HepG2 (cell line): ENCODE data around the gene ATAD2B. TPM values are rescaled to one million over a fixed set of nuclear protein-coding genes. Genes with fewer than 3 reads are reported as not detected.

Experiments used
- ATAC-seq: fragments of 200-7000 bp; cut with Tn5 transposase; 3 replicates; pipeline ENCODE4 v1.9.1; 2020; ENCODE audit warnings: mild to moderate bottlenecking, moderate library complexity
- BruUV-seq: library from RNA; stranded (reverse); fragments of 400-500 nt; replicated peaks from 2 replicates; lab custom pipeline; 2021; lab: Mats Ljungman, UMichigan
- CTCF ChIA-PET: fragments of 300-600 bp; formaldehyde crosslinking; extraction: SDS; loops from one replicate; lab custom pipeline; 2021; ENCODE audit warnings: low total read pairs, inconsistent platforms, low intra/inter-chr PET ratio; lab: Yijun Ruan, JAX
- POLR2A ChIA-PET: fragments of 350-600 bp; sonication (Branson Sonifier 250); formaldehyde crosslinking; loops from one replicate; lab custom pipeline; 2020; ENCODE audit warnings: antibody characterized with exemption, inconsistent platforms; lab: Yijun Ruan, JAX
- DNase-seq: peaks from one replicate; pipeline ENCODE4 v3.0.0-alpha.2; 2015; ENCODE audit warnings: low spot score
- FAIRE-seq: peaks from 3 replicates; lab custom pipeline; 2011; peaks lifted over from hg19 to GRCh38; lab: Jason Lieb, UNC
- H2AFZ ChIP-seq: one replicate; pipeline ENCODE4 v1.6.1; 2011; ENCODE audit warnings: low read length, inconsistent platforms
- H3K27ac ChIP-seq: fragments of 300-600 bp; 3 replicates; pipeline ENCODE4 v1.8.0; 2011; ENCODE audit warnings: mixed run types, mild to moderate bottlenecking, mixed read lengths, low read length, inconsistent platforms; ENCODE audit not compliant: insufficient read depth; ENCODE audit errors: extremely low read length
- H3K27me3 ChIP-seq, 2 experiments: fragments of 200-600 bp in 1 of 2; 2 replicates in 1 of 2; 3 replicates in 1 of 2; pipeline versions ENCODE4 v1.6.0 to v1.8.0; 2011; ENCODE audit warnings: low read length in 2 of 2, mild to moderate bottlenecking in 2 of 2, moderate library complexity in 2 of 2, inconsistent platforms in 1 of 2; ENCODE audit not compliant: insufficient read depth in 2 of 2, control insufficient read depth in 1 of 2
- H3K36me3 ChIP-seq, 2 experiments: fragments of 200-600 bp in 1 of 2; replicated peaks in 1 of 2; 2 replicates in 1 of 2; 3 replicates in 1 of 2; pipeline versions ENCODE4 v1.5.1 to v1.8.0; 2011; ENCODE audit warnings: low read length in 2 of 2, inconsistent platforms in 1 of 2; ENCODE audit not compliant: insufficient read depth in 2 of 2, control insufficient read depth in 1 of 2
- H3K4me1 ChIP-seq: 2 replicates; pipeline ENCODE4 v1.5.1; 2012; ENCODE audit warnings: low read length, inconsistent platforms; ENCODE audit not compliant: insufficient read depth
- H3K4me2 ChIP-seq: 2 replicates; pipeline ENCODE4 v1.6.0; 2011; ENCODE audit warnings: low read depth, low read length, inconsistent platforms
- H3K4me3 ChIP-seq, 3 experiments: fragments of 200-600 bp in 1 of 3; sonication (generic), shearing (Covaris generic) in 1 of 3; replicated peaks in 1 of 3; 2 replicates each; pipeline ENCODE4 v1.5.1; 2011 to 2016; ENCODE audit warnings: low read length in 3 of 3, inconsistent platforms in 2 of 3, low read depth in 2 of 3, mild to moderate bottlenecking in 2 of 3, control low read depth in 1 of 3, mixed read lengths in 1 of 3; ENCODE audit not compliant: insufficient read depth in 1 of 3
- H3K79me2 ChIP-seq: one replicate; pipeline ENCODE4 v1.6.1; 2011; ENCODE audit warnings: low read length, inconsistent platforms; ENCODE audit not compliant: insufficient read depth
- H3K9ac ChIP-seq: 2 replicates; pipeline ENCODE4 v1.6.0; 2011; ENCODE audit warnings: mild to moderate bottlenecking, low read depth, low read length, inconsistent platforms; ENCODE audit not compliant: insufficient read depth
- H3K9me3 ChIP-seq: 2 replicates; pipeline ENCODE4 v1.5.1; 2012; ENCODE audit warnings: mild to moderate bottlenecking, low read length
- H4K20me1 ChIP-seq: 2 replicates; pipeline ENCODE4 v1.6.0; 2011; ENCODE audit warnings: inconsistent platforms, mild to moderate bottlenecking, low read length, moderate library complexity; ENCODE audit not compliant: insufficient read depth
- CREM ChIP-seq, 2 experiments: sonication (generic) in 1 of 2; formaldehyde crosslinking in 1 of 2; IDR thresholded peaks; 2 replicates each; pipeline versions ENCODE4 v1.4.0 to v1.6.1; 2016 to 2020; ENCODE audit warnings: antibody characterized with exemption in 1 of 2, mild to moderate bottlenecking in 1 of 2, missing genetic modification reagents in 1 of 2
- FOXO1 ChIP-seq: sonication (generic); formaldehyde crosslinking; IDR thresholded peaks from 2 replicates; pipeline ENCODE4 v1.4.0; 2020; ENCODE audit warnings: missing genetic modification reagents
- HNF4G ChIP-seq, 2 experiments: sonication (generic) in 1 of 2; formaldehyde crosslinking in 1 of 2; IDR thresholded peaks; 2 replicates each; pipeline versions ENCODE4 v1.4.0 to v1.6.1; 2011 to 2020; ENCODE audit warnings: borderline replicate concordance in 2 of 2, low read depth in 2 of 2, mild to moderate bottlenecking in 2 of 2, low read length in 1 of 2, missing genetic modification reagents in 1 of 2, moderate library complexity in 1 of 2
- HNRNPLL ChIP-seq: fragments of 200-400 bp; formaldehyde crosslinking; IDR thresholded peaks from 2 replicates; pipeline ENCODE4 v1.6.1; 2017; ENCODE audit warnings: mild to moderate bottlenecking, low read depth, low read length; ENCODE audit not compliant: poor library complexity, severe bottlenecking
- MED1 ChIP-seq: sonication (generic); formaldehyde crosslinking; IDR thresholded peaks from 2 replicates; pipeline ENCODE4 v1.4.0; 2020; ENCODE audit warnings: missing genetic modification reagents
- MTA1 ChIP-seq: sonication (generic); formaldehyde crosslinking; IDR thresholded peaks from 2 replicates; pipeline ENCODE4 v1.4.0; 2020; ENCODE audit warnings: missing genetic modification reagents, mild to moderate bottlenecking, borderline replicate concordance
- NFIB ChIP-seq: sonication (generic); formaldehyde crosslinking; IDR thresholded peaks from 2 replicates; pipeline ENCODE4 v1.9.0; 2021; ENCODE audit warnings: missing genetic modification reagents, mild to moderate bottlenecking, borderline replicate concordance
- PBX2 ChIP-seq: IDR thresholded peaks from 2 replicates; pipeline ENCODE4 v1.6.1; 2016; ENCODE audit warnings: control low read depth
- PHF8 ChIP-seq: sonication (generic); formaldehyde crosslinking; IDR thresholded peaks from 2 replicates; pipeline ENCODE4 v1.5.0; 2020; ENCODE audit warnings: missing genetic modification reagents
- REPIN1 ChIP-seq: sonication (generic); formaldehyde crosslinking; IDR thresholded peaks from 2 replicates; pipeline ENCODE4 v1.8.0; 2022; ENCODE audit warnings: missing genetic modification reagents, low read depth, mild to moderate bottlenecking, borderline replicate concordance
- STAT5B ChIP-seq: sonication (generic); formaldehyde crosslinking; IDR thresholded peaks from 2 replicates; pipeline ENCODE4 v1.4.0; 2020; ENCODE audit warnings: missing genetic modification reagents
- ZNF12 ChIP-seq: sonication (generic); formaldehyde crosslinking; IDR thresholded peaks from 2 replicates; pipeline ENCODE4 v1.5.0; 2020; ENCODE audit warnings: missing genetic modification reagents
- ZNF121 ChIP-seq: sonication (generic); formaldehyde crosslinking; IDR thresholded peaks from 2 replicates; pipeline ENCODE4 v1.5.0; 2020; ENCODE audit warnings: mild to moderate bottlenecking, missing genetic modification reagents
- ZNF674 ChIP-seq: sonication (generic); formaldehyde crosslinking; IDR thresholded peaks from 2 replicates; pipeline ENCODE4 v1.5.0; 2020; ENCODE audit warnings: low read depth, mild to moderate bottlenecking, missing genetic modification reagents
- ZNF691 ChIP-seq: sonication (generic); formaldehyde crosslinking; IDR thresholded peaks from 2 replicates; pipeline ENCODE4 v1.4.0; 2020; ENCODE audit warnings: missing genetic modification reagents, low read depth, mild to moderate bottlenecking, borderline replicate concordance
- ZNF720 ChIP-seq: sonication (generic); formaldehyde crosslinking; IDR thresholded peaks from 2 replicates; pipeline ENCODE4 v1.4.0; 2020; ENCODE audit warnings: missing genetic modification reagents
- WGBS: methylation state at CpG from one replicate; pipeline ENCODE4 v1.1.6; 2017; ENCODE audit warnings: low lambda C conversion rate; 5-methylcytosine and 5-hydroxymethylcytosine counted together
- in situ Hi-C: cut with HindIII; loops from 2 replicates; pipeline ENCODE4 v1.10.0; 2017; ENCODE audit warnings: low pct_unique_long_range_greater_than_20kb; ENCODE audit not compliant: extremely low pct_ligation_motif_present
- intact Hi-C: fragments of 100-400 bp; cut with micrococcal nuclease; formaldehyde crosslinking; loops from one replicate; pipeline ENCODE4 v1.10.0; 2022; ENCODE audit not compliant: unreplicated experiment
- polyA plus RNA-seq, 8 experiments: library from polyadenylated mRNA; depleted of rRNA in 3 of 8; stranded (reverse) in 7 of 8; unstranded in 1 of 8; fragments of >200 nt; fragmentation: Illumina TruSeq in 4 of 8; extraction: Trizol in 4 of 8; gene quantifications; 2 replicates each; pipeline versions ENCODE4 v1.2.1 to v1.2.3, GENCODE V29; 2011 to 2016; ENCODE audit warnings: low read depth in 4 of 8, missing spikeins in 1 of 8, mixed read lengths in 1 of 8; ENCODE audit not compliant: insufficient read depth in 1 of 8
- total RNA-seq, 5 experiments: library from RNA; depleted of rRNA; stranded (reverse); fragments of >200 nt; fragmentation: Illumina TruSeq; extraction: Trizol; gene quantifications; 2 replicates each; pipeline ENCODE4 v1.2.3, GENCODE V29; 2016; ENCODE audit warnings: low read depth in 1 of 5
- TF ChIP-seq, protein P1 (sequence below): fragments of 450-650 bp; IDR thresholded peaks from 2 replicates; pipeline ENCODE4 v1.6.1; 2016
- TF ChIP-seq, protein P2 (sequence below): sonication (generic); formaldehyde crosslinking; IDR thresholded peaks from 2 replicates; pipeline ENCODE4 v1.4.0; 2020; ENCODE audit warnings: missing genetic modification reagents

The ATAD2B gene
- total and polyA plus RNA-seq, 2 of the 13 experiments (the other 11 are each of a cell fraction or from before 2014, with no cell fraction given), result 5.3 to 22.2 TPM

GRCh38 chr2:23720705-23721453 is 206.0 kb downstream of the ATAD2B start (continued):
- TF ChIP-seq, protein P1, sequence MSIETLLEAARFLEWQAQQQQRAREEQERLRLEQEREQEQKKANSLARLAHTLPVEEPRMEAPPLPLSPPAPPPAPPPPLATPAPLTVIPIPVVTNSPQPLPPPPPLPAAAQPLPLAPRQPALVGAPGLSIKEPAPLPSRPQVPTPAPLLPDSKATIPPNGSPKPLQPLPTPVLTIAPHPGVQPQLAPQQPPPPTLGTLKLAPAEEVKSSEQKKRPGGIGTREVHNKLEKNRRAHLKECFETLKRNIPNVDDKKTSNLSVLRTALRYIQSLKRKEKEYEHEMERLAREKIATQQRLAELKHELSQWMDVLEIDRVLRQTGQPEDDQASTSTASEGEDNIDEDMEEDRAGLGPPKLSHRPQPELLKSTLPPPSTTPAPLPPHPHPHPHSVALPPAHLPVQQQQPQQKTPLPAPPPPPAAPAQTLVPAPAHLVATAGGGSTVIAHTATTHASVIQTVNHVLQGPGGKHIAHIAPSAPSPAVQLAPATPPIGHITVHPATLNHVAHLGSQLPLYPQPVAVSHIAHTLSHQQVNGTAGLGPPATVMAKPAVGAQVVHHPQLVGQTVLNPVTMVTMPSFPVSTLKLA, result no peak
- TF ChIP-seq, protein P2, sequence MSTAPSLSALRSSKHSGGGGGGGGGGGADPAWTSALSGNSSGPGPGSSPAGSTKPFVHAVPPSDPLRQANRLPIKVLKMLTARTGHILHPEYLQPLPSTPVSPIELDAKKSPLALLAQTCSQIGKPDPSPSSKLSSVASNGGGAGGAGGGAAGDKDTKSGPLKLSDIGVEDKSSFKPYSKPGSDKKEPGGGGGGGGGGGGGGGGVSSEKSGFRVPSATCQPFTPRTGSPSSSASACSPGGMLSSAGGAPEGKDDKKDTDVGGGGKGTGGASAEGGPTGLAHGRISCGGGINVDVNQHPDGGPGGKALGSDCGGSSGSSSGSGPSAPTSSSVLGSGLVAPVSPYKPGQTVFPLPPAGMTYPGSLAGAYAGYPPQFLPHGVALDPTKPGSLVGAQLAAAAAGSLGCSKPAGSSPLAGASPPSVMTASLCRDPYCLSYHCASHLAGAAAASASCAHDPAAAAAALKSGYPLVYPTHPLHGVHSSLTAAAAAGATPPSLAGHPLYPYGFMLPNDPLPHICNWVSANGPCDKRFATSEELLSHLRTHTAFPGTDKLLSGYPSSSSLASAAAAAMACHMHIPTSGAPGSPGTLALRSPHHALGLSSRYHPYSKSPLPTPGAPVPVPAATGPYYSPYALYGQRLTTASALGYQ, result no peak
- no peak for TF ChIP-seq NFIB (CRISPR knock-in tag)
- TF ChIP-seq MTA1, result no peak
- no peak for TF ChIP-seq HNF4G (IDR thresholded peaks at IDR 0.05; ENCODE audit: borderline replicate concordance, low read depth, low read length)
- no peak for TF ChIP-seq HNF4G (CRISPR knock-in tag; IDR thresholded peaks at IDR 0.05; ENCODE audit: borderline replicate concordance, low read depth)
- no peak for TF ChIP-seq REPIN1 (CRISPR knock-in tag)
- no peak for TF ChIP-seq ZNF720 (CRISPR knock-in tag)

GRCh38 chr2:23719716-23720115 is 207.2 kb downstream of the ATAD2B start:
- in situ Hi-C loops (no loop called here), intact Hi-C loops (no loop called here)
- Histone ChIP-seq H3K4me3 (no peak overlapping the region), H3K4me1 (no peaks in the 10 kb centered on the region), H3K4me2 (no peak overlapping the region), H3K9ac (no peak overlapping the region), H3K79me2 (no peaks in the 10 kb centered on the region), H3K9me3 (peaks cover 13% of the 10 kb centered on the region), H3K27ac (no peak overlapping the region), H2AFZ (no peak overlapping the region), H4K20me1 (no peaks in the 10 kb centered on the region), H3K27me3 (no peaks in the 10 kb centered on the region), H3K36me3 (no peaks in the 10 kb centered on the region)
- ATAC-seq, result no peak
- ChIA-PET CTCF (no interaction called here), POLR2A (no interaction called here)
- no peak for DNase-seq
- no peak for FAIRE-seq
- WGBS, result 87% methylated on average over 5 of the region's 5 CpGs
- no TSS peak for BruUV-seq
- TF ChIP-seq PHF8 (no peak), MED1 (CRISPR knock-in tag) (no peak), HNRNPLL (no peak), ZNF674 (CRISPR knock-in tag) (no peak), STAT5B (CRISPR knock-in tag) (no peak), ZNF12 (CRISPR knock-in tag) (no peak), ZNF691 (no peak), PBX2 (CRISPR knock-in tag) (no peak), FOXO1 (no peak), ZNF121 (CRISPR knock-in tag) (no peak), CREM (IDR thresholded peaks at IDR 0.05) (no peak), CREM (CRISPR knock-in tag; IDR thresholded peaks at IDR 0.05) (no peak)
